Tibial artery (tissue), 4 donors: Measurements from ENCODE around the gene MYZAP.

Experiments used
- DNase-seq, 2 donors: peaks; one replicate each; pipeline ENCODE4 v3.0.0-alpha.2; 2019
- H3K27ac ChIP-seq, 2 donors: fragments of 200-600 bp; sonication (generic) in 1 of 2; 1 replicate in 1 of 2; 2 replicates in 1 of 2; pipeline ENCODE4 v1.5.1; 2018 to 2019; ENCODE audit warnings: mild to moderate bottlenecking in 1 of 2
- H3K27me3 ChIP-seq, 2 donors: fragments of 200-600 bp; sonication (generic) in 1 of 2; one replicate each; pipeline versions ENCODE4 v1.5.1 to v1.6.0; 2016 to 2019
- H3K36me3 ChIP-seq, 3 donors: fragments of 200-600 bp; sonication (generic) in 2 of 3; one replicate each; pipeline ENCODE4 v1.5.1; 2016 to 2019; ENCODE audit warnings: mild to moderate bottlenecking in 2 of 3
- H3K4me1 ChIP-seq, 4 donors: fragments of 200-600 bp; sonication (generic) in 2 of 4; 1 replicate in 3 of 4; 2 replicates in 1 of 4; pipeline ENCODE4 v1.5.1; 2016 to 2019
- H3K4me3 ChIP-seq, 2 donors: fragments of 200-600 bp; sonication (generic) in 1 of 2; 1 replicate in 1 of 2; 2 replicates in 1 of 2; pipeline ENCODE4 v1.5.1; 2018 to 2019; ENCODE audit warnings: mild to moderate bottlenecking in 2 of 2
- H3K9me3 ChIP-seq, 3 donors: fragments of 200-600 bp; sonication (generic) in 1 of 3; one replicate each; pipeline ENCODE4 v1.5.1; 2016 to 2019
- CTCF ChIP-seq, 2 experiments: fragments of 200-600 bp in 1 of 2; fragments of 450-650 bp in 1 of 2; IDR thresholded peaks; one replicate each; pipeline ENCODE4 v1.5.1; 2017 to 2019; ENCODE audit warnings: antibody characterized with exemption in 2 of 2, mild to moderate bottlenecking in 1 of 2, moderate library complexity in 1 of 2
- intact Hi-C: fragments of 100-400 bp; cut with DNase I; formaldehyde crosslinking; loops from one replicate; pipeline ENCODE4 v1.15.0; 2023; ENCODE audit warnings: low total_unique reads

The MYZAP gene

GRCh38 chr15:57667171-57667849 is 75.6 kb downstream of the MYZAP start:
- intact Hi-C loops = loop anchor here (5.0 to 10.0 kb wide), 3 partner anchors 60 to 397 kb away; partner anchors contain the start of gene ALDH1A2
- no peak for DNase-seq
- peak overlapping the region in 1 of 2 donors; percentile 16 for H3K4me3 ChIP-seq
- peak; percentile 59 to 63 for TF ChIP-seq CTCF (IDR thresholded peaks at IDR 0.05)
- H3K9me3 ChIP-seq = no peaks in the 10 kb centered on the region
- H3K27ac ChIP-seq = no peak overlapping the region
- no peaks in the 10 kb centered on the region for H3K27me3 ChIP-seq
- no peaks in the 10 kb centered on the region for H3K36me3 ChIP-seq
- peaks cover 0 to 14% (median 6%) of the 10 kb centered on the region in 4 donors for H3K4me1 ChIP-seq

GRCh38 chr15:57668016-57668415 is 76.3 kb downstream of the MYZAP start:
- intact Hi-C loops = loop anchor here (5.0 to 10.0 kb wide), 3 partner anchors 59 to 397 kb away; partner anchors contain the start of gene ALDH1A2
- H3K4me1 ChIP-seq = peaks cover 0 to 14% (median 6%) of the 10 kb centered on the region in 4 donors
- DNase-seq = no peak
- H3K4me3 ChIP-seq = no peak overlapping the region
- TF ChIP-seq CTCF (IDR thresholded peaks at IDR 0.05) = no peak
- H3K27ac ChIP-seq = no peak overlapping the region
- H3K36me3 ChIP-seq = no peaks in the 10 kb centered on the region
- H3K27me3 ChIP-seq = no peaks in the 10 kb centered on the region
- H3K9me3 ChIP-seq = no peaks in the 10 kb centered on the region

- H3K27me3 ChIP-seq = no peaks in the 10 kb centered on the region
- intact Hi-C loops = no loop called here
- no peak overlapping the region for H3K4me3 ChIP-seq
- H3K27ac ChIP-seq = no peak overlapping the region
- H3K36me3 ChIP-seq = no peaks in the 10 kb centered on the region
- H3K4me1 ChIP-seq = peaks cover 0 to 14% (median 6%) of the 10 kb centered on the region in 4 donors
- no peak for TF ChIP-seq CTCF (IDR thresholded peaks at IDR 0.05)
- no peak for DNase-seq
- no peaks in the 10 kb centered on the region for H3K9me3 ChIP-seq
These were observed 79.9 kb downstream of the MYZAP start for GRCh38 chr15:57671636-57672035.

GRCh38 chr15:57675481-57676181 is 83.9 kb downstream of the MYZAP start:
- no peak for DNase-seq
- Histone ChIP-seq H3K9me3 (no peaks in the 10 kb centered on the region), H3K27me3 (no peaks in the 10 kb centered on the region), H3K27ac (no peak overlapping the region), H3K36me3 (no peaks in the 10 kb centered on the region), H3K4me3 (no peak overlapping the region), H3K4me1 (peaks cover 0 to 20% (median 4%) of the 10 kb centered on the region in 4 donors)
- TF ChIP-seq CTCF (IDR thresholded peaks at IDR 0.05) = no peak
- intact Hi-C loops = loop anchor here (2.0 to 5.0 kb wide), 2 partner anchors 42 to 55 kb away; no protein-coding TSS in a partner anchor

GRCh38 chr15:57676585-57676984 is 84.9 kb downstream of the MYZAP start:
- Histone ChIP-seq H3K4me3 (no peak overlapping the region), H3K36me3 (no peaks in the 10 kb centered on the region), H3K9me3 (no peaks in the 10 kb centered on the region), H3K4me1 (peaks cover 0 to 28% (median 7%) of the 10 kb centered on the region in 4 donors), H3K27ac (no peak overlapping the region), H3K27me3 (no peaks in the 10 kb centered on the region)
- TF ChIP-seq CTCF (IDR thresholded peaks at IDR 0.05) = no peak
- intact Hi-C loops = loop anchor here (5.0 kb wide), 1 partner anchor 41 kb away; no protein-coding TSS in a partner anchor
- DNase-seq = no peak
